HG03354 (cell line): ENCODE results near the gene PKD1L1.
"Not testable (repeated sequence)": the region's sequence is repeated elsewhere in the genome, so short reads cannot be mapped to it uniquely, and the experiment has no call there.

ENCODE experiments used
- ATAC-seq: cut with Tn5 transposase; IDR thresholded peaks from one replicate; pipeline ENCODE4 v1.9.1; 2021; ENCODE audit warnings: mild to moderate bottlenecking; ENCODE audit not compliant: unreplicated experiment, poor library complexity, severe bottlenecking

Gene PKD1L1

DNA sequence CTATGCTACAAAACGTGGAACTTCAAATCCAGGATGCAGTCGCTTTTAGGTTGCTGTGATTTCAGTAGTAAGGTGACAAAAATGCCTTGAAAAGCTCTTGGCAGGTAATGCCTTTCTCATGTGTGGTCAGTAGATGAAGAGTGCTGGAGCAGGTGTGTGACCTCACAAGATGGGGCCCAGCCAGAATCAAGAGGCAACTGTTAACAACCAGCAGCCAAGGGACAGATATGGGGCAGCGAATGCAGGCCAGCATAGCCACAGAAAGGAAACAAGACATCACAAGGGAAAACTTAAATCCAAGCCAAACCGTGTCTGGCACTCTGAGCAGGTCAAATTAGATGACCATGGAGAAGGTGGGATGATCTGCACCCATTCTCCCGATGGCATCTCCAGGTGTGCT, 18.9 kb upstream of the PKD1L1 start:
- ATAC-seq = no peak

DNA sequence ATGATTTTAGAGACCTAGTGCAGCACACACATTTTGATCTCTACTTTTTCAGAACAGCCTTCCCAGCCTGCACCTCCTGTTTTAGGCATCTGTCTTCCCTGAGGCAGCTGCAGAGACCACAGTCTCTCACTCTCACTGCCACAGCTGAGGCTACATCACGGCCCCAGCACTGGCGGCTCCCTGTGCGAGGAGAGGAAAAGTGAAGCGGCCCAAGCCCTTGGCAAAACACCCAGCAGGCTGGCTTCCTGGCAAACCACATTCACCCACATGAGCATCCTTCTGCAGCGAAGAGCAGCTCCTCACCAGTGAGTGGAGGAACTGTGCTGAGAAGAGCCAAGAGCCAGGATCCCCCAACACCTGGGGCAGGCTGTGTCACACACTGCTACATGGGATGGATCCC, 17.2 kb upstream of the PKD1L1 start:
- no peak for ATAC-seq

DNA sequence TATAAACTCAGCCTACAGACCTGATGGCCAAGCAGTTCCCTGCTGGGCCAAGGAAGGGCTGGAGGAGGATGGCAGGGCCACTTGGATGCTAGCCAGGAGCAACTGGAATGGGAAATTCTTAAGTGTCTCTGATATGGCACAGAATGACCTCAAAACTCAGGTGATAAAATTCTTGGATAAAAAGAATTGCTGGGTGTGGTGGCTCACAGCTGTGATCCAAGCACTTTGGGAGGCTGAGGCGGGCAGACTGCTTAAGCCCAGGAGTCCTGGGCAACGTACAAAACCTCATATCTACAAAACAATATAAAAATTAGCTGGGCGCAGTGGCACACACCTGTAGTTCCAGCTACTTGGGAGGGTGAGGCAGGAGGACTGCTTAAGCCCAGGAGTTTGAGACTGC, 14.0 kb upstream of the PKD1L1 start:
- no peak for ATAC-seq

DNA sequence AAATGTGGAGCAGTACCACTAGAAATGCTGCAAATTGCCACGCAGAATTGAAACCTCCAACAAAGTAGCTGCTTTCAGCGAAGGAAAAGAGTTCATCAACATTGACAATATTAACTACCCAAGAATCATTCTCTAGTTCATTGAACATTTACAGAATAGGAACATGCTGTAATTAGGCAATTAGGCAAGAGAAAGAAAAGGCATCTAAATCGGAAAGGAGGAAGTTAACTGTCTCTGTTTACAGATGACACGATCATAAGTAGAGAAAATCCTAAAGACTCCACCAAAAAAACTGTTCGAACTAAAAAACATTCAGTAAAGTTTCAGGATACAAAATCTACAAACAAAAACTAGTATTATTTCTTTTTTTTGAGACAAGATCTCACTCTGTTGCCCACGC, 8.9 kb upstream of the PKD1L1 start:
- no peak for ATAC-seq

DNA sequence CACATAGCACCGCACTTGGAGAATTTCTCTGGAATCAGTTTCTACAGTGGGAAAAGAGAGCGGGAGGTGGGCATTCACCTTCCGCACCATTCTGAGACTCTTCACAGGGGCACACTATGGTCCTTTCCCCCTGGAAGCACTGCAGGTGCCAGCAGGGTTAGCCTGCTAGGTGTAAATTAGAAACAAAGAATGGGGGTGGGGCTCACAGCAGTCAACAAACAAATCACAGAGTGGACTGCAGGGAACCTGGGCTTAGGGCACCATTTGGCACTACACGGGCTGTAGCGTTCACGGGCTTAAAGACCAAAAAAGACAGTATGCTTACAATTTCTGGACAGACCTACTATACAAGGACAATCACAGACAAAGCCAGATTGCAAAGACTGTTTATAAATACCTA, 8.0 kb upstream of the PKD1L1 start:
- no peak for ATAC-seq

- no peak for ATAC-seq
Measured at GRCh38 chr7:47954231-47954911, 6.1 kb upstream of the PKD1L1 start.

DNA sequence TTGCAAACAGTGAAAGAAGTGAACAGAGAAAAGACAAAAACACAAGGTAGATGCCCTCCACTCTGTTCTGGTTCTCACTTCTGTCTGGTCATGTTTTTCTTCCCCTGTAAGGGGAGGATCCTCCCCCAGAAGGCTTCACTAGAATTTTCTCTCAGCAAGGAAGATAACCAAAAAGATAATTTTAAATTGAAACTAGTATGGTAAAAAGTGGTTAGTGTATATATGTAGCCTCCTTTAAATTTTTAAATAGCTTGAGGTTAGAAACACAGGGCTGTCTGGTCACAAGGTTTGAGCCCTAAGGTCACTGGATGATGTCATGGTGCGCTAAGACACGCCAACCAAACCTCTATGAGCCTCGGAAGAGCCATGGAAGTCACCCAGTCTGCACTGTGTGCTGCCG, 5.6 kb upstream of the PKD1L1 start:
- no peak for ATAC-seq

- ATAC-seq = no peak
Measured at GRCh38 chr7:47952224-47952623, 4.0 kb upstream of the PKD1L1 start.

DNA sequence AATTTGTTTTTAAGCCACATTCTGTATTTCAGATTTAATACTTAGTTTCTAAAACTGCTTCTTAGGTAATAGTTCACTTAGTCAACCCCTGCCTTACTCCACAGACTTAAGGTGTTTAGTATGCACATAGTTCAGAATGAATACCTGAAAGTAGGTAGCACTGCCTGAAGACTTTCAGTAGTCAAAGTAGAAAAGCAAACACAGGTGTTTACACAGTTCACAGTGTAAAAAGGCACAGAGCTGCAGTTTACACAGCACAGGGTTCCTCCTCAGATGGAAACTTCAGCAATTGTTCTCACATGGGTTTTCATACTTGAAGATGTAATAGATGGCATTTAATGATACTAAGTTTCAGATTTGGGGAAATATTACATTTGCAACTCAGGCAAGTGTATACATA, 3.1 kb upstream of the PKD1L1 start:
- ATAC-seq = no peak

DNA sequence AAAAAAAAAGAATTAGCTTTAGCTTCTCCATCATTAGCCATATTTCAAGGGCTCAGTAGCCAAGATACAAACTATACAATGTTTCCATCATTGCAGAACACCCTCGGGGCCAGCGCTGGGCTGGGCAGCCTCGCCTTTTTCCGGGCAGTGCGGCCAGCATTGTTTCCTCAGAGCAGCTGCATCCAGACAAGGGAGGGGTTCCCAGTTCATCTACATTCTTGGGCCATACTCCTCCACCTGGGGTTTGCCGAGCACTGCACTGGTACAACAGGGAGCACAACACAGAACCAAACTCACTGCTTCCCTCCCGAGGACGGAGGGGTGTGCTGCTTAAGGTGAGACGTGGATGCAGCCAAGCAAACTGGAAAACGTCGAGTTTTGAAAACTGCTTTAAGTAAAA, 2.4 kb upstream of the PKD1L1 start:
- no peak for ATAC-seq

- no peak for ATAC-seq
Measured at GRCh38 chr7:47949703-47950102, 1.4 kb upstream of the PKD1L1 start.

DNA sequence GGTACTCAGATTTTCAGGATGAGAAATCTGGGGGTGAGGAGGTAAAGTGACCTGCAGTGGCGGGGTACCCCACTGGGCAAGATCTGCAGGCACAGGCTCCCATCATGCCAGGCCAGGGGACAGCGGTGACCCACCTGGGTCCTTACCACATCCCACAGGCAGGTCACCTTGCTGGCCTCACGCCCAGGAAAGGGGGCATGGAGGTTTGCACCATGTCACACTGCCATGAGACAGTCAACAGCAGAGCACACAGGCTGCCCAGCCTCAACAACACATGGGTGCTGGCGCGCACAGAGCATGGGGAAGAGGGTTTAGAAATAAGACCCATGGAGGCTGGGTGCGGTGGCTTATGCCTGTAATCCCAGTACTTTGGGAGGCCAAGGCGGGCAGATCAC, 914 bp downstream of the PKD1L1 start:
- no peak for ATAC-seq

DNA sequence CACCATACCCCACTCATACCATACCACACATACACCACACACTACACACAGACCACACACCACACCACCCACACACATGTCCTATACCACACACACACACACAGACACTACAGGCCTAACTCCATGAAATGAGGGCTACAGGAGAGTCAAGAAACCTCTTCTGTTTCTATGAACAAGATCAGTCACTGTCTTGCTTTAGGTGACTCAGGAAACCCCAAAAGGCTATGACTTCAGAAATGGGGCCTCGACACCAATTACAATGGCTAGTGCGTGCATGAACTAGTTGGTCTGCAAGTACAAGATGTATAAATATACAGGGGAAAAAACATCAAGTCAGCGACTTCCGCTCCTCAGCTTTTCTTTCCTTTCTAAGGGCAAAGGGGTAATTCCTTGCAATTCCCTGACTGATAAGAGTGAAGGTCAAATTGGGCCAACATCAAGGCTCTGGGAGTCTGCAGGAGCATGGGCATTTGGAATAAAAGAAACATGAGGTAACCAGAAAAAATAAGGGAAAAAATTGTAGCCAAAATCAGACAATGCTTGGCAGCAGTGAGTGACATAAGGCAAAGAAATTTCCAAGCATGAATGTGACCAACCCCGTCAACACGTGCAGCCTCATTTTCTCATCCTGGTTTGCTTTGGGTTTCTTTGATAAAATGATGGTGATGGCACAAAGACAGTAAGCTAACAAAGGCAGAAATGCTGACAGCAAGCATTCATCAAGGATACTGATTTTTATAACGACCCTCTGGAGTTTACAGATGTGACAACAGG, 1.5 kb downstream of the PKD1L1 start:
- no peak for ATAC-seq

GRCh38 chr7:47945261-47946015, 2.8 kb downstream of the PKD1L1 start:
- peak; percentile 57 for ATAC-seq

DNA sequence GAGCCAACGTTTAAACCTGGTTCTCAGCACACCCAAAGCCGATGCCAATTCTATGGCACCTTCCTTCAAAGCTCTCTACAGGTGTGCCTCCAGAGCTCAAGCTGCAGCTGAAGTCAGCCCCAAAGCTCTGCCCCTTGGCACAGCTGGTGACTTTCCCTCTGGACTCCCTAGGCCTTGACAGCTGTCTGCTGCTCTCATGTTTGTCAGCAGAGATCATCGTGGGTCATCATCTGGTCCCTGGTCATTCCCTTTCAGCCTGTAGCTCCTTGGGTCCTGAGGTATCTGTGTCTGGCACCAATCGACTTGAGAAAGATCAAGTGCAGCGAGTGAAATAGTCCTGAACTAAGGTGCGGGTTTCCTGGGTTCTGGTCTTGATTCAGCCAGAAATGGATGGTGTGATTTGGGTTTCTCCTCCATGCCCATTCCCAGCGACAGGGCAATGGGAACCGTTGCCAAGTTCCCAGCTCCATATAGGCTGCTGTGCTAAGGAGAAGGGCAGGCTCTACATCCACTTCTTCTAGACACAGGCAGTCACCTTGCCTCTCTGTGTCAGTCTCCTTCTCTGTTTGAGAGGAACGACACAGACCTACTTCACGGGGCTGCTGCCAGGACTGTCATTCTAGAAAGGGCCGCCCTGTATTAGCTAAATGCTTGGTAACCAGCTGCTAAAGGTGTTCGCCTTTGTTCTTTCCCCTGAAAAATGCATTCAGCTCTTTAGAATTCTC, 3.6 kb downstream of the PKD1L1 start:
- peak; percentile 17 for ATAC-seq

GRCh38 chr7:47943676-47944474, 4.4 kb downstream of the PKD1L1 start:
- no peak for ATAC-seq

GRCh38 chr7:47942651-47943050, 5.6 kb downstream of the PKD1L1 start:
- ATAC-seq = not testable (repeated sequence)

GRCh38 chr7:47942132-47942531, 6.1 kb downstream of the PKD1L1 start:
- no peak for ATAC-seq

DNA sequence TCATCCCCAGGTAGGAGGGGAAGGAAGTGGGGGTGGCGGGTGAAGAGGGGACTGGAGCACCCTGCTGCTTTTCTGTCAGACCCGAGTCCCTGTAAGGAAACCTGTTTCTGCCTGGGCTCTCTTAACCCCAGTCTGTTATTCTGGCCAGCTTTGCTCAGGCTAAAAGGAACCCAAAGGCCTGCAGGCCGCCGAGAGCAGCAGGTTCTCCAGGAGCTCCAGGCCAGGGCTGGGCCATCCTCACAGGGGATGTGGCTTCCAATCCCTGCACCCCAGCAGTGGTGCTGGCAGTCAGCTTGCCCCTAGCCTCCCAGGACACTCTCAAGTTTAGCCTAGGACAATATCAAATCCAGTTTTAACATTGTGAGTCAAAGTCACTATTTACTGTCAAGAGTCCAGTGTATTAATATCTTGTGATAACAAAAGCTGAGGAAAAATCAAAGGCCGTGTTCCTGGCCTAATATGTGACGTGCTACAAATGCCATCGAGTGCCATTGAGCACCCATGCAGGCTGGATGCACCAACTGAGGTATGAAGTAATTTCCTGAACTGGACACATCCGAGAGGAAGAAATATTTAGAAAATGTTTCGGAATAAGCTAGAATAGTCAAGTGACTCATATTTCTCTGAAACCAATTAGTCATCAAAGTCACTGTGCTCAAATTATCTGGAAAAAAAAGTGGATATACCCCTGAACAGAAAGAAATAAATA, 7.0 kb downstream of the PKD1L1 start:
- ATAC-seq = no peak
